Neural crest cell (in vitro differentiated cells): Measurements from ENCODE around the gene PLCB1. TPM values are rescaled to one million over a fixed set of nuclear protein-coding genes. Genes with fewer than 3 reads are reported as not detected.

Source experiments
- DNase-seq: peaks from one replicate; pipeline ENCODE4 v3.0.0; 2021; ENCODE audit warnings: low read depth, mixed read lengths, low spot score
- H3K27ac Mint-ChIP-seq: one replicate; pipeline ENCODE4 v1.8.0; 2021; ENCODE audit warnings: mild to moderate bottlenecking, mixed read lengths; ENCODE audit not compliant: unreplicated experiment
- H3K27me3 Mint-ChIP-seq: 2 replicates; pipeline ENCODE4 v1.8.0; 2021; ENCODE audit warnings: low read depth, mild to moderate bottlenecking, mixed read lengths
- H3K36me3 Mint-ChIP-seq: 2 replicates; pipeline ENCODE4 v1.8.0; 2021; ENCODE audit warnings: low read depth, mild to moderate bottlenecking, mixed read lengths
- H3K4me1 Mint-ChIP-seq: 2 replicates; pipeline ENCODE4 v1.8.0; 2021; ENCODE audit warnings: mixed read lengths
- H3K4me3 Mint-ChIP-seq: one replicate; pipeline ENCODE4 v1.8.0; 2021; ENCODE audit warnings: mild to moderate bottlenecking, mixed read lengths
- H3K9me3 Mint-ChIP-seq: 2 replicates; pipeline ENCODE4 v1.8.0; 2021; ENCODE audit warnings: mixed read lengths
- total RNA-seq: library from RNA; stranded (reverse); gene quantifications from 2 replicates; pipeline ENCODE4 v1.2.1, GENCODE V29; 2021
- TF ChIP-seq, protein P1 (sequence below): fragments of 200-600 bp; sonication (generic); conservative IDR thresholded peaks from 2 replicates; pipeline ENCODE4 v1.5.0; 2021; ENCODE audit warnings: antibody characterized with exemption, mild to moderate bottlenecking

Gene PLCB1
- total RNA-seq, 1 donor from 2014 or later, result 13.7 TPM

DNA sequence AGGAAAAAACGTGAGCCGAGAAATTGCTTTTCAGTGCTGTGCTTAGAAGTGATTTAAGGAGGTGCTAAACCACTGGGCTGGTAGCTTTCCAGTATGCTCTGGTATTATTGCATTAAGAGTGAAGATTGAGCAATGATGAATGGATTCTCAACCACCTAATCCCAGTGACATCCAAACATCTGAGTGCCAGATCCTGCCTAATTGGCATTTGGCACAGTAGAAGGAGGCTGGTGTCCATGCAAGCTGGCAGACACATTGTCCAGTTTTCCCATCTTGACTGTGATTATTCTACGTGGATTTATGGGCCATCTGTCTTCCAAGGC is 538.8 kb downstream of the PLCB1 start:
- no peak for DNase-seq
- Mint-ChIP-seq H3K36me3 (peaks cover 8% of the 10 kb centered on the region), H3K4me3 (no peak overlapping the region), H3K27ac (no peak overlapping the region), H3K9me3 (no peaks in the 10 kb centered on the region), H3K27me3 (no peaks in the 10 kb centered on the region), H3K4me1 (peaks cover 12% of the 10 kb centered on the region)
- TF ChIP-seq, protein P1, sequence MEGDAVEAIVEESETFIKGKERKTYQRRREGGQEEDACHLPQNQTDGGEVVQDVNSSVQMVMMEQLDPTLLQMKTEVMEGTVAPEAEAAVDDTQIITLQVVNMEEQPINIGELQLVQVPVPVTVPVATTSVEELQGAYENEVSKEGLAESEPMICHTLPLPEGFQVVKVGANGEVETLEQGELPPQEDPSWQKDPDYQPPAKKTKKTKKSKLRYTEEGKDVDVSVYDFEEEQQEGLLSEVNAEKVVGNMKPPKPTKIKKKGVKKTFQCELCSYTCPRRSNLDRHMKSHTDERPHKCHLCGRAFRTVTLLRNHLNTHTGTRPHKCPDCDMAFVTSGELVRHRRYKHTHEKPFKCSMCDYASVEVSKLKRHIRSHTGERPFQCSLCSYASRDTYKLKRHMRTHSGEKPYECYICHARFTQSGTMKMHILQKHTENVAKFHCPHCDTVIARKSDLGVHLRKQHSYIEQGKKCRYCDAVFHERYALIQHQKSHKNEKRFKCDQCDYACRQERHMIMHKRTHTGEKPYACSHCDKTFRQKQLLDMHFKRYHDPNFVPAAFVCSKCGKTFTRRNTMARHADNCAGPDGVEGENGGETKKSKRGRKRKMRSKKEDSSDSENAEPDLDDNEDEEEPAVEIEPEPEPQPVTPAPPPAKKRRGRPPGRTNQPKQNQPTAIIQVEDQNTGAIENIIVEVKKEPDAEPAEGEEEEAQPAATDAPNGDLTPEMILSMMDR, result no peak

DNA sequence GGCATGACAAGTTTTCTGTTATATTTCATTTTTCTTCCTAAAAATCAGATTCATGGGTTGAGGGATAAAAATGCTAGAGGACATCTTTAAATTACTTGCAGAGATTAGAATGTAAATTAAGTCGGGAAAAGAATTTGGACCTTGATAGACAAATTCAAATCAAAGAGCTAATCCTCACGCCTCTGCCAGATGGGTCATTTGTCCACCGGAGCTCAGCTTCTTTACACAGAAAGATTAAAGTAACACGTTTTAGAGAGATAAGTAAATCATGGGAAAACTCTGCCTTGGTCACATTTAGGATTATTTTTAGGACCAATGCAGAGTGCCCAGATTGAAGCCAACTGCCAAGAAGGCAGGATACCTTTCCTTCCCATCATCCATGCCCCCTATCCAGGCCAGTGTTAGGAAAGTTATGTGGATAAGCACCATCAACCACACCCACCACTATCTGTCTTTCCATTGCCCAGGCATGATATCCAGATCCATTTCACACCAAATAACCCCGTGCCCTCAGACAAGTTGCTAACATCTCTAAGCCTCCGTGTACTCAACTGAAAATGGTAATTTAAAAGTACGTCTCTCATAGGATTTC is 539.4 kb downstream of the PLCB1 start:
- Mint-ChIP-seq H3K4me1 (peaks cover 12% of the 10 kb centered on the region), H3K36me3 (peaks cover 8% of the 10 kb centered on the region), H3K4me3 (no peak overlapping the region), H3K27me3 (no peaks in the 10 kb centered on the region), H3K9me3 (no peaks in the 10 kb centered on the region), H3K27ac (no peak overlapping the region)
- DNase-seq, result no peak
- TF ChIP-seq, protein P1, result no peak

- H3K9me3 Mint-ChIP-seq, result no peaks in the 10 kb centered on the region
- no peaks in the 10 kb centered on the region for H3K27me3 Mint-ChIP-seq
- H3K27ac Mint-ChIP-seq, result no peak overlapping the region
- no peak overlapping the region for H3K4me3 Mint-ChIP-seq
- TF ChIP-seq, protein P1, result no peak
- H3K4me1 Mint-ChIP-seq, result no peaks in the 10 kb centered on the region
- DNase-seq, result no peak
- H3K36me3 Mint-ChIP-seq, result peaks cover 8% of the 10 kb centered on the region
These were observed 541.0 kb downstream of the PLCB1 start for GRCh38 chr20:8673116-8673515.

GRCh38 chr20:8675896-8676295 is 543.8 kb downstream of the PLCB1 start:
- no peaks in the 10 kb centered on the region for H3K4me1 Mint-ChIP-seq
- H3K27me3 Mint-ChIP-seq, result no peaks in the 10 kb centered on the region
- peaks cover 2% of the 10 kb centered on the region for H3K9me3 Mint-ChIP-seq
- H3K36me3 Mint-ChIP-seq, result peaks cover 10% of the 10 kb centered on the region
- no peak overlapping the region for H3K27ac Mint-ChIP-seq
- H3K4me3 Mint-ChIP-seq, result no peak overlapping the region
- no peak for DNase-seq
- TF ChIP-seq, protein P1, result no peak

DNA sequence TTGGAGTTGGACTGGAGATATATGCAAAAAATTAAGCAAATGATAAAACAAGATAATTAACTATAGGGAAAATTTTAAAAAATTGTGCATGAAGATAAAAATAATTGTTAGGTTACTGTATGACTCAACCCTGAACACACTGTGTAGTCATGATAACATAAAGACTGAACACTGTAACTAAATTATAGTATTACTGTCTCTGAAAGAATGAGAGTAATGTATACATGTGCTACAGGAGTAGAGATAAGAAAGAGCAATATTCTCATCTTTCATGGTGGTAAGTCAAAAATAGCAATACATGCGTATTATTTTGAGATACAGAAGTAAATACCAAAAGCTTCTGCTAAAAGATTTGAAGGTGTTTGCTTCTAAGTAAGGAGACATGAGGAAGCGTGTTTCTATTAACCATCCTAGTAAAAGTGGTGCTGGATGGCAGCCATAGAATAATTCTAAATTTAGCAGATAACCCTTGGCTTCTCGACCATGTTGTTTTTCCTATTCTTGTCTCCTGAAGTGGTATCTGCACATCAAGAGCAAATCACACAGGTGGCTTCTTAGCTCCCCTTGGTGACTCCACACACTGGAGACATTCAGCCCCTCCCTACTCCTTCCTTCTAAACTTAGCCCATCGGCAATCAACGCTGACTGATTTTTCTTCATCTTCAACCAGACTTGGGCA is 546.2 kb downstream of the PLCB1 start:
- Mint-ChIP-seq H3K36me3 (peaks cover 10% of the 10 kb centered on the region), H3K4me1 (no peaks in the 10 kb centered on the region), H3K27ac (no peak overlapping the region), H3K27me3 (no peaks in the 10 kb centered on the region), H3K4me3 (no peak overlapping the region), H3K9me3 (peaks cover 2% of the 10 kb centered on the region)
- TF ChIP-seq, protein P1, result no peak
- no peak for DNase-seq
